PFSK-1 (cell line): ENCODE results near the gene TRMU.
A peak's percentile ranks its signal among the peaks of the same experiment; 100 is the strongest.

Experiments used
- POLR2AphosphoS5 ChIP-seq: IDR thresholded peaks from 2 replicates; pipeline ENCODE4 v1.6.1; 2012; ENCODE audit warnings: low read depth, mild to moderate bottlenecking, control low read depth, low read length, moderate library complexity
- REST ChIP-seq, 2 experiments: IDR thresholded peaks; 2 replicates each; pipeline versions ENCODE4 v1.6.1 to v1.8.0; 2011 to 2012; ENCODE audit warnings: low read depth in 2 of 2, low read length in 2 of 2, control low read depth in 1 of 2, inconsistent platforms in 1 of 2, mild to moderate bottlenecking in 1 of 2, moderate library complexity in 1 of 2; ENCODE audit not compliant: insufficient read depth in 1 of 2
- SIN3A ChIP-seq: IDR thresholded peaks from 2 replicates; pipeline ENCODE4 v1.6.1; 2012; ENCODE audit warnings: mild to moderate bottlenecking, low read length, moderate library complexity, borderline replicate concordance; ENCODE audit not compliant: insufficient read depth
- TAF1 ChIP-seq: IDR thresholded peaks from 2 replicates; pipeline ENCODE4 v1.6.1; 2012; ENCODE audit warnings: low read length, control low read depth, borderline replicate concordance; ENCODE audit not compliant: insufficient read depth

GRCh38 chr22:46335201-46336118 is at the start of gene TRMU:
- TF ChIP-seq REST (IDR thresholded peaks at IDR 0.05; ENCODE audit: insufficient read depth in 1 of 2, low read depth in 2 of 2, low read length in 2 of 2), result 0 out of 4 replicates have a peak, but pooled peaks of 1 of the 2 experiments have one; percentile 57
- peak; percentile 61; the same call in 1 of the 2 replicates for TF ChIP-seq POLR2AphosphoS5
- TF ChIP-seq TAF1, result peak; percentile 93
- no peak for TF ChIP-seq SIN3A
